HL-60/S4 treated with phorbol 12-myristate 13-acetate at 8.2 ng/mL for 4 days and 3 days (cell line): ENCODE results near the gene TBL1X.

Experiments used
- in situ Hi-C: fragments of 300-500 bp; cut with MboI; formaldehyde crosslinking; loops from 2 replicates; pipeline ENCODE4 v1.15.0; 2022; ENCODE audit warnings: low sequenced_read_pairs

The TBL1X gene

GRCh38 chrX:9578083-9578779, 113.4 kb downstream of the TBL1X start:
- in situ Hi-C loops: no loop called here

DNA sequence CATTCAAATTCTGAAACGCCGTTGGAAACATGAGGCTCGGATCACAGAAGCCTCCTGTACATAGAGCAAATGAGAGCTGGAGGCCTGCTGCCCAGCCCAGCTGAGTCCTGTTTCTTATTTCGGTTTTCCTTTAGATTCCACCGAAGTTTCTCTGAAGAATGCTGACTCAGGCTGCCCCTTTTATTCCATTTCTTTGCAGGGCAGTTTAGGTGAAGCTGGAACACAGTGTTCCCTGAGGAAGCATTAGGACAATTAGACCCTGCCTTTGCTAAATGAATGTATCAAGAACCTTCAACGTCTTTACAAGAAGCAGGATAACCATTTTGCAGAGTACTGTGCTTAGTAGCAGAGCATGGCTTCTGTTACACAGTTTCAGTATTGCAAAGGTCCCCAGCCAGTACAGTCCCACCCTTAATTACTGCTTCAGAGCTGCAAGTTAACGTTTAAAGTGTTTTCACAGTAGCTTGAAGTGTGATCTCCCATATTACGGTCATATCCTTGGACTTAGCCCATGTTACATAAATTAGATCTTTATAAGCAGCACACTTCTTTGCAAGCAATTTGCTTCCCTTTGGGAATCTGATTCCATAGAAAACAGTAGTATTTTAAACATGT, 117.0 kb downstream of the TBL1X start:
- in situ Hi-C loops: no loop called here

- in situ Hi-C loops: no loop called here
These were observed 118.1 kb downstream of the TBL1X start for GRCh38 chrX:9582956-9583355.

- in situ Hi-C loops: no loop called here
These were observed 122.1 kb downstream of the TBL1X start for GRCh38 chrX:9586992-9587392.

- in situ Hi-C loops: no loop called here
These were observed 122.8 kb downstream of the TBL1X start for GRCh38 chrX:9587642-9588041.

- in situ Hi-C loops: no loop called here
These were observed 126.6 kb downstream of the TBL1X start for GRCh38 chrX:9591496-9591895.

- in situ Hi-C loops: no loop called here
These were observed 128.9 kb downstream of the TBL1X start for GRCh38 chrX:9593756-9594155.

DNA sequence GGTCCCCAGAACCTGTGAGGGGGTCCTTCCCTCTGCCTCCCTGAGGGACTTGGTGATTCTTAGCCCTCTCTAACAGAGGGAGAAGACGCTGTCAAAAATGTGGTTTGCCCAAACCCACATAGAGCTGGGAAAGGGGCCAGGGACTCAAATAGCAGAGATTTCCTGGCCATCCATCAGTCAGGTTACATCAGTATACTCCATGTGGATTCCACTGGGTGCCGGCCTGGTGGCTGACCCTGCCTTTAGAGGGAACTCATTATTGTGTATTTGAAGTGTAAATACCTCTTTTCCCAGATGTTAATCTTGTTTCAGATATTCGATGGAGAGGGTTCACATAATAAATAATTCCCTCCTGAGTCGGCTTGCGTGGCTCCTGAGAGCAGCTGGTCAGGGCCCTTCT, 130.3 kb downstream of the TBL1X start:
- in situ Hi-C loops: no loop called here

DNA sequence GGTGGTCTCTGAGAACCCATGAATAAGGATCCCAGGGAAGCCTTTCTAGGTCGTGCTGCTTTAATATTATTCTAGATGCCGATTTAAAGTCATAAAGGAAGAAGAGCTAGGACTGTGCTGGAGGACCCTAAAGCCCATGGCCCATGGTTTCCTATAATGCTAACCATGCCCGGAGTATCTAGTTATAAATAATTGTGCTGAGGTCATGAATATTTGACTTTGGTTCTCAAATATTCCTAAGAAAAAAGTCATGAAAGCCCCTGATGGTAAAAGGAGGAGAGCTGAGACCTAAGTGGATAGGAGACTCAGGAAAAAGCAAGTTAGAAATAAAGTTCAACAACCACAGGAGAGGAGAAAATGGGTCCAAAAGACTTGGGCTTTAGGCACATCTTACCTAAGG, 132.0 kb downstream of the TBL1X start:
- in situ Hi-C loops: no loop called here

DNA sequence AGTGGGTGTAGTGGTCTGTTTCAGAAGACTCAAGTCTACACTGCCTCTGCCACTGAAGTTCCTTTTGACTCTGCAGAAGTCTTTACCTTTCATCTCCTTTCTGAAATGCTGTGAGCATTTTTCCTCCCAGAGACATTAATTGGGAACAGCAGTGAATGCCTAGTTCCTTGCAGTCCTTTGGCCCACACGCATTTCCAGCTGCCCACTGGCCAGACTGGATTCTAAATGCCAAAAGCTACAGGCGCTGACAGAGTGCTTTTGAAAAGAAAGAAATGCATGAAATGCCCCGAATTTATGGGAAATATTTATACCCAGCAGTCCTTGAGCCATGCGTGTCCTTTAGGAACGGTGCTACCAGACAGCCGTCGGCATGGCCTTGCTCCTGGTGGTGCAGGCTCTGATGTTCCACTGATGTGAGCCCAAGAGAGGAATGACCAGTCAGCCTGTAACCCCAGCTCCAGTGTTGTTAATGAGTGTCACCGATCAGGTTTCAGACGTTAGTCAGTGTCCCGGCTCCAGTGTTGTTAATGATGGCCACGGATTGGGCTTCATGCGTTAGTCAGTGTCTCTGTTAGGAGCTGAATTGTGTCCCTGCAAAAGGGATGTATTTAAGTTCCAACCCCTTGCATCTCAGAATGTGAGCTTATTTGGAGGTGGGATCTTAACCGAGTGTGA, 132.6 kb downstream of the TBL1X start:
- in situ Hi-C loops: no loop called here

GRCh38 chrX:9598344-9598743, 133.5 kb downstream of the TBL1X start:
- in situ Hi-C loops: no loop called here

DNA sequence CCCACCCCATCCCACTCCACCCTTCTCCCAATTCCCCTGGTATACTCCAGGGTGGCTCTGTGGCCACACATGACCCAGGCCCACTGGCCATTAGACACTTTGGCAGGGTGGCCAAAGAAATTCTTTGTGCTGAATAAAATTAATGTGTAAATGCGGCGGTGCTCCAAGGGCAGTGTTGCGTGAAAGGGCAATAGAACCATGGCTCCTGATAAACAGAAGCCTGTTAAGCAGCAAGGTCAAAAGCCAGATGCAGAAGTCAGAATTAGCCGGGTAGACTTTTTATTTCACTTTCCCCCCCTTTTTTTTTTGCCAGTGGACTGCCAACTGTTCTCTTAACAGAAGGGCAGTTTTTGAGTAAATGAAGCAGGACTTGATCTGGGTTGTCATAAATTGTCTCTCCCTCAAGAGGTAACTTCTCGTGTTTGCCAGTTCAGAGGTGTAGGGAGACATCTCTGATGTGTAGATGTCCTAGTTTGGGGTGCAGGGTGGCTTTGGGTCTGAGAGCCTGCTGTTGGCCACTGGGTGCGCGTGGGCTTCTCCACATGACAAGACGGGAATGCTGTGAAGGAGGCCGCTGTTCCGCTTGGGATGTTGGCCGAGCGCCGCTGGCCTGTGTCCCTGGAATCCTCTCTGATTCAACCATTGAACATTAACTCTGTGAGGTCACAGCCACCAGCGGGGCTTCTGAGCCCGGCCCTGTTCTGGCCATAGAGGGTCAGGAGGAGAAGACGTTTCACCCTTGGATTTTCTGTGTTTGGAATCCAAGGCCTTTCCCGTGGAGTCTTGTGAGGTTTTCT, 139.5 kb downstream of the TBL1X start:
- in situ Hi-C loops: no loop called here

DNA sequence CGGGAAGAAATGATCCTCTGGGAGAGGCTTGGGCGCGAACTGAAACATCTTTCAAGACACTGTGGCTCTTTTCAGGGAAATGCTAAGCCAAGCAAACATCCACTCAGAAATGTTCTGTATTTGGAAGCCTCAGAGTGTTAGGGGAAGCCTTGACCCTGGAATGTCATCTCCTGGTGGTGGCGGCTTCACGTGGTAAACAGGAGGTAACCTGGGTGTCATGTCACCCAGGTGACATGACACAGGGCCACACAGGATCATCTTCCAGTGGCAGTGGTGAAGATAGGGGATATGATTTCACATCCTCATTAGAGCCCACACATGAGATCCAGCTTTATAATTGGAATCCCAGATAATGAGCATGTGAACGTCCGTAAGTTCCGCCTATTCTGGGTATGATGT, 140.0 kb downstream of the TBL1X start:
- in situ Hi-C loops: no loop called here

- in situ Hi-C loops: no loop called here
These were observed 140.6 kb downstream of the TBL1X start for GRCh38 chrX:9605484-9605883.

DNA sequence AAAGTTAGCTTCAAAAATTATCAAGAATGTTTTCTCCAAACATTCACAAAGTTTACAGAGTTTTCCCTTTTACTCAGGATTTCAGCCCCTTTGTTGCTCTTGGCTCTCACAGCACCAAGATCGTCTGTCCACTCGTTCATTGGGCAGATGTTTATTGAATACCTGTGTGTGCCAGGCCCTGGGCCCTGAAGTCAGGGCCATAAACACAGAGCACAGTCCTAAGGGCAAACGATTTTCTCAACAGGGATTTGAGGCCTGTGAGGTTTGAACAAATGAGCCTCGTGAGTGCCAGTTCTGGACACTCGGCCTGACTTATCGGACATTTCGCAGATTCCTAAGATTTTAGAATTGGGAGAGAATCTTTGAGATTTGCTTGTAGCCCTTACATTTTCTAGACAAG, 142.1 kb downstream of the TBL1X start:
- in situ Hi-C loops: no loop called here

GRCh38 chrX:9609499-9609898, 144.6 kb downstream of the TBL1X start:
- in situ Hi-C loops: no loop called here

- in situ Hi-C loops: no loop called here
These were observed 145.1 kb downstream of the TBL1X start for GRCh38 chrX:9609987-9610386.

GRCh38 chrX:9610771-9611392, 146.0 kb downstream of the TBL1X start:
- in situ Hi-C loops: no loop called here

DNA sequence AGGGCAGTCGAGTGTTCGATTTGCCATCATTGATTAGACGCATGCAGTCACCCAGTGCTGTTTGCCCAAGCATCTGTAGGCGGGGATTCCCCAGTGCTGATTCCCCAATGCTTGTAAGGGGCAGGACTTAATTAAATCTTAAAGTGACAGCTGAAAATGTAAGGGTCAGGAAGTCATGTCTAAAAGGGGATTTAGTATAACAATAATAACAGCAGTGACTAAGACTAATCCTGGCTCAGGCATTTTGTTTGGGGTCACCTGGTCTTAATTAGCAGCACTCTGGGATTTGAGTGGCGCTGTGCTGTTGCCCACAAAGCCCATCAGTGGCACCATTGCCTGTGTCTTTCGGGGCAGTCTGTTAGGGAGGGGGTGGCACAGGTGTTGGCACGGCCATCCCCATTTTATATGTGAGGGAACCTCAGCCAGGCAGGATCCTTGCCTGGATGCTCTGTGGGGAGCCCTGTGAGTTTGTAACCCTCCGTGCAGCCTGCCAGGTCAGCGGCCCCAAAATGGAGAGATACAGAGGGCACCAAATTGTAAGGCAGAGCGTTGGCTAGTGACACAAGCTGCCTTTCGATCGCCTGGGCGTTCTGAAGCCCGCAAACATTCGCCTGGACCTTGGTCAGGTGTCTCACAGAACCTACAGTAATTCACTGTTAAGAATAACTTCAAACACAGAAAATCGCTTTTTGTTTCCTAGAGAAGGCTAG, 146.7 kb downstream of the TBL1X start:
- in situ Hi-C loops: no loop called here

DNA sequence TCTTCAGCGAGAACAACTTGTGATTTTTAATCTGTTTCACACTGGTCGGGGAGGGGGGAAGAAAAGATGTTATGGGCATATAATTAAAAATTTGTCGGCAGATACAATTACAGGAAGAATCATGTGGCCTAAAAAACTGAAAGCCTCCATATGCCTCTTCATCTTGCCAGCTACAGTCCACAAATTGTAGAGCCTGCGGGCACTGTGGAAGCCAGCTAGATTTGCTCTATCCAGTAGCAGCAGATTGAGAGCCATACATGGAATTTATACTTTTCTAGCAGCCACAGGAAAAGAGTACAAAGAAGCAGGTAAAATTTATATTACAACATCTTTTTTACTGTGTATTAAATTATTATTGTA, 147.3 kb downstream of the TBL1X start:
- in situ Hi-C loops: no loop called here

- in situ Hi-C loops: no loop called here
These were observed 149.2 kb downstream of the TBL1X start for GRCh38 chrX:9614016-9614415.
